ENCODE measurements around the gene TERT. TPM values are rescaled to one million over a fixed set of nuclear protein-coding genes. Genes with fewer than 3 reads are reported as not detected.

TERT gene
- total and polyA plus RNA-seq, 2 donors (not counting 1 experiment from before 2014, with no cell fraction given), result 0.24 to 0.39 TPM

DNA sequence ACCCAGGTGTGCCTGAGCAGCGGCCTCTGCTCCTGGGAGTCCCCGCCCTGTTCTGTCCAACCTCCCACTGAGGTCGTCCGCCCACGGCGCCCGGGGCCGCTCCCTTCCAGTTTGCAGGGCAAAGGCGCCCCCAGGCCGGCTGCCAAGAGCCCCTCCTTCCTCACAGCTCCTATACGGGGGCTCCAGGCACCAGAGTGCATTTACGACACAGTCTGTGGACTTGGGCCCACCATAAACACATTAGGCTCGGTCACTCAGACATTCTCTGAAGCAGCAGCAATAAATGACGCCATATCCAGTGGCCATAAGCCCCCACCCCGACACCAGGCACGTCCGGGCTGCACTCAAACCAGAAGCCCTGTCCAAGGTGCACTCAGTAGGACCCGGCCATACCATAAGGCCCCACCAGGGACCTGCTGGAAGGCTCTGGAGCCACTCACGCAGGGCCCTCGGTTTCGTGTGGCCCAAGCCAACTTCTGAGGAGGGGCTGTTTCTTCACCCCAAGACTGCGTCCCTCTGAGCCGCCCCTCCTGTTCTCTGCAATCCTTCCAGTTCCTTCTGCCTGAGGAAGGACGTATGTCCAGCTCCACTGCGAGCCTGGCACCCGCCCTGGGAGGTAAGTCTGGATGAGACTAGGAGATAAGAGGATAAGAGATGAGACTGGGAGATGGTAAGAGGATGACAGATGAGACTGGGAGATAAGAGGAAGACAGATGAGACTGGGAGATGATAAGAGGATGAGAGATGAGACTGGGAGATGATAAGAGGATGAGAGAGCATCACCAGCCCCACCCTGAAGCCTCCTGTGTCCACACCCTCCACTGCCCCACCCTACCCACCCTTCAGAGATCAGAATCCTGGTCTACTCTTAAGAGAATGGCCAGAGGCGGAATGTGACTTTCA lies 42.9 kb downstream of the TERT start:
- no peak overlapping the region for H3K4me3 Mint-ChIP-seq
- POLR2A ChIA-PET, result no interaction called here
- Histone ChIP-seq H3K27ac (ENCODE audit: low read length in 2 of 2) (no peak overlapping the region), H3K4me3 (ENCODE audit: control extremely low read depth in 1 of 5, extremely low read depth in 1 of 5, insufficient read depth in 1 of 5, low read depth in 2 of 5, low read length in 4 of 5) (no peak overlapping the region), H3K27me3 (replicated peaks in 1 of 4; ENCODE audit: control extremely low read depth in 1 of 4, control insufficient read depth in 3 of 4, insufficient read depth in 4 of 4, low read length in 3 of 4) (peaks cover 0 to 4% (median 2%) of the 10 kb centered on the region in 4 experiments), H3K4me1 (ENCODE audit: control insufficient read depth in 2 of 2, insufficient read depth in 2 of 2, low read length in 2 of 2) (no peaks in the 10 kb centered on the region), H3K9ac (ENCODE audit: low read length) (no peak overlapping the region), H3K36me3 (replicated peaks in 1 of 2; ENCODE audit: control extremely low read depth in 1 of 2, control insufficient read depth in 1 of 2, extremely low read depth in 1 of 2, insufficient read depth in 2 of 2, low read length in 1 of 2) (no peaks in the 10 kb centered on the region), H4K20me1 (ENCODE audit: control insufficient read depth, insufficient read depth, low read length, poor library complexity, severe bottlenecking) (no peaks in the 10 kb centered on the region), H3K9me3 (ENCODE audit: control extremely low read depth in 1 of 3, control insufficient read depth in 2 of 3, insufficient read depth in 1 of 3, low read length in 2 of 3) (no peaks in the 10 kb centered on the region), H2AFZ (ENCODE audit: insufficient read depth, low read depth, low read length, poor library complexity, severe bottlenecking) (no peak overlapping the region), H3K79me2 (ENCODE audit: control insufficient read depth, insufficient read depth, low read length) (no peaks in the 10 kb centered on the region), H3K4me2 (replicated peaks; ENCODE audit: low read depth, low read length, poor library complexity, severe bottlenecking) (no peak overlapping the region)
- H3K27ac Mint-ChIP-seq, result no peak overlapping the region
- CTCF ChIA-PET, result no interaction called here
- peaks cover 4% of the 10 kb centered on the region for H3K27me3 Mint-ChIP-seq
- no peak for TF ChIP-seq CTCF (IDR thresholded peaks at IDR 0.05)
- TF ChIP-seq EZH2 (IDR thresholded peaks at IDR 0.05; ENCODE audit: borderline replicate concordance, insufficient read depth, low read depth, low read length, poor library complexity, severe bottlenecking), result no peak
- DNase-seq (no peak), ATAC-seq (ENCODE audit: low read depth) (no peak)
- no peaks in the 10 kb centered on the region for H3K9me3 Mint-ChIP-seq (ENCODE audit: insufficient read depth)
- 83% methylated on average over 26 of the region's 27 CpGs for WGBS (ENCODE audit: insufficient coverage)
- intact Hi-C loops (cut with micrococcal nuclease), result no loop called here
- H3K4me1 Mint-ChIP-seq, result peaks cover 4% of the 10 kb centered on the region
